Activated naive CD8-positive, alpha-beta T cell (primary cell): ENCODE data around the gene HOXB1.
"Not testable (repeated sequence)": the region's sequence is repeated elsewhere in the genome, so short reads cannot be mapped to it uniquely, and the experiment has no call there.

Experiments
- H3K27ac Mint-ChIP-seq: one replicate; pipeline ENCODE4 v1.8.0; 2021; ENCODE audit warnings: mixed read lengths
- H3K27me3 Mint-ChIP-seq: one replicate; pipeline ENCODE4 v1.8.0; 2021; ENCODE audit warnings: mixed read lengths
- H3K36me3 Mint-ChIP-seq: one replicate; pipeline ENCODE4 v1.8.0; 2021; ENCODE audit warnings: mixed read lengths
- H3K4me1 Mint-ChIP-seq: one replicate; pipeline ENCODE4 v1.8.0; 2021; ENCODE audit warnings: low read depth, mixed read lengths
- H3K4me3 Mint-ChIP-seq: one replicate; pipeline ENCODE4 v1.8.0; 2021; ENCODE audit warnings: mild to moderate bottlenecking, mixed read lengths
- H3K9me3 Mint-ChIP-seq: one replicate; pipeline ENCODE4 v1.8.0; 2021; ENCODE audit warnings: low read depth, mixed read lengths

Gene HOXB1

GRCh38 chr17:48494335-48494734 is 36.5 kb downstream of the HOXB1 start:
- Mint-ChIP-seq H3K27me3 (peaks cover 17% of the 10 kb centered on the region), H3K36me3 (no peaks in the 10 kb centered on the region), H3K9me3 (no peaks in the 10 kb centered on the region), H3K27ac (no peak overlapping the region), H3K4me1 (peaks cover 4% of the 10 kb centered on the region), H3K4me3 (no peak overlapping the region)

- H3K4me1 Mint-ChIP-seq, result peaks cover 4% of the 10 kb centered on the region
Measured at GRCh38 chr17:48492401-48493298, 38.2 kb downstream of the HOXB1 start.

GRCh38 chr17:48491527-48492273 is 39.1 kb downstream of the HOXB1 start:
- H3K4me3 Mint-ChIP-seq, result peak overlapping the region; percentile 13
- peaks cover 4% of the 10 kb centered on the region for H3K4me1 Mint-ChIP-seq
- peaks cover 18% of the 10 kb centered on the region for H3K27me3 Mint-ChIP-seq
- H3K9me3 Mint-ChIP-seq, result no peaks in the 10 kb centered on the region
- no peaks in the 10 kb centered on the region for H3K36me3 Mint-ChIP-seq
- H3K27ac Mint-ChIP-seq, result no peak overlapping the region

More at GRCh38 chr17:48492401-48493298, 38.2 kb downstream of the HOXB1 start:
- no peaks in the 10 kb centered on the region for H3K9me3 Mint-ChIP-seq
- no peaks in the 10 kb centered on the region for H3K36me3 Mint-ChIP-seq
- peaks cover 18% of the 10 kb centered on the region for H3K27me3 Mint-ChIP-seq
- H3K27ac Mint-ChIP-seq, result no peak overlapping the region
- H3K4me3 Mint-ChIP-seq, result peak overlapping the region; percentile 30

GRCh38 chr17:48490451-48490892 is 40.3 kb downstream of the HOXB1 start:
- H3K4me3 Mint-ChIP-seq, result no peak overlapping the region
- H3K27me3 Mint-ChIP-seq, result peaks cover 17% of the 10 kb centered on the region
- no peak overlapping the region for H3K27ac Mint-ChIP-seq
- no peaks in the 10 kb centered on the region for H3K9me3 Mint-ChIP-seq
- no peaks in the 10 kb centered on the region for H3K36me3 Mint-ChIP-seq
- peaks cover 4% of the 10 kb centered on the region for H3K4me1 Mint-ChIP-seq

- peaks cover 5% of the 10 kb centered on the region for H3K4me1 Mint-ChIP-seq
- H3K27ac Mint-ChIP-seq, result no peak overlapping the region
- peaks cover 15% of the 10 kb centered on the region for H3K27me3 Mint-ChIP-seq
- no peaks in the 10 kb centered on the region for H3K9me3 Mint-ChIP-seq
- H3K36me3 Mint-ChIP-seq, result no peaks in the 10 kb centered on the region
- no peak overlapping the region for H3K4me3 Mint-ChIP-seq
Measured at GRCh38 chr17:48489781-48490180, 41.0 kb downstream of the HOXB1 start.

- Mint-ChIP-seq H3K36me3 (no peaks in the 10 kb centered on the region), H3K4me3 (no peak overlapping the region)
Measured at GRCh38 chr17:48488548-48489106, 42.2 kb downstream of the HOXB1 start.

GRCh38 chr17:48487221-48487620 is 43.6 kb downstream of the HOXB1 start:
- H3K27me3 Mint-ChIP-seq, result peaks cover 6% of the 10 kb centered on the region
- H3K9me3 Mint-ChIP-seq, result no peaks in the 10 kb centered on the region
- H3K4me3 Mint-ChIP-seq, result no peak overlapping the region
- H3K4me1 Mint-ChIP-seq, result peaks cover 9% of the 10 kb centered on the region
- no peaks in the 10 kb centered on the region for H3K36me3 Mint-ChIP-seq
- no peak overlapping the region for H3K27ac Mint-ChIP-seq

More at GRCh38 chr17:48488548-48489106, 42.2 kb downstream of the HOXB1 start:
- Mint-ChIP-seq H3K4me1 (peaks cover 6% of the 10 kb centered on the region), H3K27me3 (peaks cover 8% of the 10 kb centered on the region), H3K9me3 (no peaks in the 10 kb centered on the region), H3K27ac (no peak overlapping the region)

GRCh38 chr17:48486557-48486956 is 44.3 kb downstream of the HOXB1 start:
- Mint-ChIP-seq H3K4me3 (no peak overlapping the region), H3K27me3 (peaks cover 6% of the 10 kb centered on the region), H3K36me3 (no peaks in the 10 kb centered on the region), H3K9me3 (no peaks in the 10 kb centered on the region), H3K4me1 (peaks cover 6% of the 10 kb centered on the region), H3K27ac (no peak overlapping the region)

- Mint-ChIP-seq H3K27ac (no peak overlapping the region), H3K27me3 (peaks cover 6% of the 10 kb centered on the region), H3K9me3 (no peaks in the 10 kb centered on the region), H3K4me1 (peaks cover 6% of the 10 kb centered on the region), H3K36me3 (no peaks in the 10 kb centered on the region), H3K4me3 (no peak overlapping the region)
Measured at GRCh38 chr17:48484850-48485249, 46.0 kb downstream of the HOXB1 start.

GRCh38 chr17:48484256-48484655 is 46.6 kb downstream of the HOXB1 start:
- Mint-ChIP-seq H3K27ac (no peak overlapping the region), H3K9me3 (no peaks in the 10 kb centered on the region), H3K27me3 (peaks cover 6% of the 10 kb centered on the region), H3K4me1 (peaks cover 6% of the 10 kb centered on the region), H3K4me3 (no peak overlapping the region), H3K36me3 (no peaks in the 10 kb centered on the region)

GRCh38 chr17:48483471-48484131 is 47.2 kb downstream of the HOXB1 start:
- Mint-ChIP-seq H3K4me3 (no peak overlapping the region), H3K4me1 (peaks cover 6% of the 10 kb centered on the region), H3K36me3 (no peaks in the 10 kb centered on the region), H3K9me3 (no peaks in the 10 kb centered on the region), H3K27ac (no peak overlapping the region), H3K27me3 (peaks cover 4% of the 10 kb centered on the region)

- Mint-ChIP-seq H3K27ac (no peak overlapping the region), H3K27me3 (peaks cover 4% of the 10 kb centered on the region), H3K9me3 (no peaks in the 10 kb centered on the region), H3K4me3 (no peak overlapping the region), H3K4me1 (peaks cover 6% of the 10 kb centered on the region), H3K36me3 (no peaks in the 10 kb centered on the region)
Measured at GRCh38 chr17:48483004-48483403, 47.8 kb downstream of the HOXB1 start.

GRCh38 chr17:48482301-48482700 is 48.5 kb downstream of the HOXB1 start:
- not testable (repeated sequence) for H3K27ac Mint-ChIP-seq, H3K4me1 Mint-ChIP-seq, H3K36me3 Mint-ChIP-seq, H3K4me3 Mint-ChIP-seq, H3K9me3 Mint-ChIP-seq, H3K27me3 Mint-ChIP-seq

- H3K9me3 Mint-ChIP-seq, result no peaks in the 10 kb centered on the region
- no peak overlapping the region for H3K27ac Mint-ChIP-seq
- no peak overlapping the region for H3K4me3 Mint-ChIP-seq
- H3K36me3 Mint-ChIP-seq, result no peaks in the 10 kb centered on the region
- no peaks in the 10 kb centered on the region for H3K27me3 Mint-ChIP-seq
- peaks cover 4% of the 10 kb centered on the region for H3K4me1 Mint-ChIP-seq
Measured at GRCh38 chr17:48479014-48479402, 51.8 kb downstream of the HOXB1 start.
